ENCODE measurements around the gene GARIN5A.

The GARIN5A gene

DNA sequence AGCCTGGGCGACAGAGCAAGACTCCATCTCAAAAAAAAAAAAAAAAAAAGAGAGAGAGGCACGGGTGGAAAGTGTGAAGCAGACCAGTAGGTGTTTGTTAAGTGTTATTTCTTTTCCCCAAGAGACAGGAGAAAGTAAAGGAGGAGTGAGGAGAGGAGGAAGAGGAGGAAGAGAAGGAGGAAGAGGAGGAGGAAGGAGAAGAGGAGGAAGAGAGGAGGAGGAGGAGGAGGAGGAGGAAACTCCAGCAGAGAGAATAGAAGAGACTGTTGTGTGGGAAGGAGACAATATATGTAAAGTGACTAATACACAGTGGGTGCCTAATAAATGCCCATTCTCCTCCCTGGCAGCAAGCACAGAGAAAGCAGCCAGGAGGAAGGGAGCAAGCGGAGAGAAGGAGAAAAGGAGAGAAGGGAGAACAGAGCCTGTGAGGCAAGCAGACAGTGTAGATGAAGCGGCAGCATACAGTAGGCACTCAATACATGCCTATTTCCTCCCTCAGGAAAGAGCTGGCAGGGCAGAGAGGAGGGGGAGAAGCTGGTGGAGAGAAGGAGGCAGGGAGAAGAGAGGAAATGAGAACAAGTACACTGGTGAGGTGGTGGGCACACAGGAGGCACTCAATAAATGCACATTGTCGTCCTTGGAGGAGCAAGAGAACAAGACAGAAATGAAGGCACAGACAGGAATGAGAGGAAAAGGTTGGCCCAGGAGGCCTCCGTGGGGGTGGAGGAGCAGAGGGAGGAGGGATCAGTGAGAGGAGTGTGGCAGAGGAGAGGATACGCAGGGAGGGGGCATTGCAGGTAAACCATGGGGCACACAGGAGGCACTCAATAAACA lies 17.8 kb upstream of the GARIN5A start:
- Histone ChIP-seq H3K4me1 (ENCODE audit: insufficient read depth, low read length) (no peaks in the 10 kb centered on the region), H3K9me3 (ENCODE audit: low read length) (no peaks in the 10 kb centered on the region), H3K36me3 (ENCODE audit: insufficient read depth, low read length) (no peaks in the 10 kb centered on the region), H3K27me3 (ENCODE audit: control insufficient read depth in 1 of 2, insufficient read depth in 2 of 2, low read length in 2 of 2) (peaks cover 0 to 8% of the 10 kb centered on the region in 2 donors), H3K27ac (ENCODE audit: low read depth, low read length) (no peak overlapping the region), H3K9ac (ENCODE audit: low read length) (no peak overlapping the region), H3K4me3 (ENCODE audit: low read depth in 1 of 2, low read length in 2 of 2) (no peak overlapping the region)

DNA sequence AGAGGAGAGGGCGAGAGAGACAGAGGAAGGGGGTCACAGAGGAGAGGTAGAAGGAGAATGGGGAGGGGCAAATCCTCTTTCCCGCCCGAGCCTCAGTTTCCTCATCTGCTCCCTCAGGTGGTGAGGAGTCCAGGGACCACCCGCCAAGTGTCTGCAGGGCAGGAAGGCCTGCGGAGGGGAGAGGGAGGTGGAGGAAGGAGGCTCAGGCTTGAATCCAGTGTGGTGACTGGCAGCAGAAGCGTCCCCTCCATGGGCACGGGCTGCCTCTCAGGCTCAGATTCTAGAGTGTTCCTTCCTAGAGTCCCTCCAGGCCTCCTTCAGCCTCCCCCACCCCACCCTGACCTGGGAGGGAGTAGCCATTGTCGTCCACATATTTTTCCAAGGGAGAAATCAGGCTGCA lies 16.5 kb upstream of the GARIN5A start:
- H3K4me1 ChIP-seq (ENCODE audit: insufficient read depth, low read length), result no peaks in the 10 kb centered on the region
- H3K27me3 ChIP-seq (ENCODE audit: control insufficient read depth in 1 of 2, insufficient read depth in 2 of 2, low read length in 2 of 2), result peaks cover 8 to 19% of the 10 kb centered on the region in 2 donors
- no peak overlapping the region for H3K9ac ChIP-seq (ENCODE audit: low read length)
- H3K27ac ChIP-seq (ENCODE audit: low read depth, low read length), result no peak overlapping the region
- H3K9me3 ChIP-seq (ENCODE audit: low read length), result no peaks in the 10 kb centered on the region
- H3K4me3 ChIP-seq (ENCODE audit: low read depth in 1 of 2, low read length in 2 of 2), result no peak overlapping the region
- H3K36me3 ChIP-seq (ENCODE audit: insufficient read depth, low read length), result no peaks in the 10 kb centered on the region

DNA sequence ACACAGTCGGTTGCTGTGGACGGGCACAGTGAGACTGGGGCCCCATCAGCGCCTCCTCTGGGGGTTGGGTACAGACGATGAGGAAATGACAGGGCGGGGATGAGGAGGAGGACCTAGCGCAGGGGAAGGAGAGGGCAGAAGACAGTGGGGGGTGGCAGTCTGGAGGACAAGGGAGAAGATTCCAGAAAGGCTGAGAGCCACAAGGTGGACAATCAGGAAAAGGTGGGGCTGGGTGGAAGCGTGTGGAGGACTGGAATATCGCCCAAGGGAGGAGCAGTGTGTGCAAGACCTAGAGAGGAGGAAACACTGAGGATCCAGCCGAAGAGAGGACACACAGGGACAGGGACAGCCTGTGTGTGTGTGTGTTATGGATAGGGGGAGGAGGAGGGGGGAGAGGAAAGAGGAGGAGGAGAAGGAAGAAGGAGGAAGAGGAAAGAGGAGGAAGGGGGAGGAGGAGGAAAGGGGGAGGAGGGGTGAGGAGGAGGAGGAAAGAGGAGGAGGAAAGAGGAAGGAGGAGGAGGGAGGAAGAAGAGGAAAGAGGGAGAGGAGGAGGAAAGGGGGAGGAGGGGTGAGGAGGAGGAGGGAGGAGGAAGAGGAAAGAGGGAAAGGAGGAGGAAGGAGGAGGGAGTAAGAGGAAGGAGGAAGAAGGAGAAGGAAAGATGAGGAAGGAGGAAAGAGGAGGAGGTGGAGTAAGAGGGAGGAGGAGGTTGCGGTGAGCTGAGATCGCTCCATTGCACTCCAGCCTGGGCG lies 15.8 kb upstream of the GARIN5A start:
- no peak overlapping the region for H3K4me3 ChIP-seq (ENCODE audit: low read depth in 1 of 2, low read length in 2 of 2)
- no peaks in the 10 kb centered on the region for H3K36me3 ChIP-seq (ENCODE audit: insufficient read depth, low read length)
- H3K27me3 ChIP-seq (ENCODE audit: control insufficient read depth in 1 of 2, insufficient read depth in 2 of 2, low read length in 2 of 2), result peaks cover 11 to 23% of the 10 kb centered on the region in 2 donors
- H3K9ac ChIP-seq (ENCODE audit: low read length), result no peak overlapping the region
- H3K27ac ChIP-seq (ENCODE audit: low read depth, low read length), result no peak overlapping the region
- H3K9me3 ChIP-seq (ENCODE audit: low read length), result no peaks in the 10 kb centered on the region
- H3K4me1 ChIP-seq (ENCODE audit: insufficient read depth, low read length), result no peaks in the 10 kb centered on the region

DNA sequence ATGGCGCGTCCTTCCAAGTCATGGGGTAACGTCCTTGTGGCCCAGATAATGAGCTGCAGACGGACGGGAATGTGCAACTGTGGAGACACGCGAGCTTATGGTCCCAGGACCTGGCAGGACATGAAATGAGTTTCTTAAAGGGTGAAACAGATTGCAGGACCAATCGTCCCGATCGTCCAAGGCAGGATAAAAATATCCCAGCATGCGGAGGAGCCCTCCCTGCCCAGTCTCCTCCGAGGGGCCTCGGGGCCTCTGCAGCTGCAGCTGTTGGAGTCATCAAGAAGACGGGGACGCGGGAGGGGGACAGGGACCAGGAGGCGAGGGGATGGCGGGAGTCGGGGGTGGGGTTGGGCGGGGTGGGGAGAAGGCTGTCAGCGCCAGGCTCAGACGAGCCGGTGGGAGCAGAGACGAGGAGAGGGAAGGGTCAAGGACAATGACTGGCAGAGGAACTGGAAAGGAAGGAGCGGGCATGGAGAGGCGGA lies 14.4 kb upstream of the GARIN5A start:
- Histone ChIP-seq H3K9me3 (ENCODE audit: low read length) (no peaks in the 10 kb centered on the region), H3K4me1 (ENCODE audit: insufficient read depth, low read length) (no peaks in the 10 kb centered on the region), H3K27ac (ENCODE audit: low read depth, low read length) (no peak overlapping the region), H3K36me3 (ENCODE audit: insufficient read depth, low read length) (no peaks in the 10 kb centered on the region), H3K4me3 (ENCODE audit: low read depth in 1 of 2, low read length in 2 of 2) (no peak overlapping the region), H3K27me3 (ENCODE audit: control insufficient read depth in 1 of 2, insufficient read depth in 2 of 2, low read length in 2 of 2) (peaks cover 21 to 31% of the 10 kb centered on the region in 2 donors), H3K9ac (ENCODE audit: low read length) (no peak overlapping the region)

DNA sequence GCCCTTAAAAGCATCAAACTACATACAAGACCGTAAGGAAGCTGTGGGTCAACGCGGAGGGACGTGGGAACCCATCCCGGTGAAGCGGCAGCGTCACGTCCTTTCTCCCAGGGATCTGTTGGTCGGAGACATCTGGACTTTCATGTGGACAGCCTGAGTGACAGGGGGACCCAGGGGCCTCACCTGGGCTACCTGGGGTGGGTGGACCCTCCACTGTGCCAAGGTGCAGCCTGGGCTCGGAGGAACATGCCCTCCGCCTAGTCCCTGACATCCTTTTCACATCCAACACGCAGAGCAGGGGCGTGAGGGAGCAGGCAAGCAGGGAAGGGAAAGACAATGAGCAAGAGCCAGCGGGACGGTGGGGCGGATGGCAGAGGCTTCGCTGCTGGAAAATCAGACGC lies 13.8 kb upstream of the GARIN5A start:
- no peak overlapping the region for H3K4me3 ChIP-seq (ENCODE audit: low read depth in 1 of 2, low read length in 2 of 2)
- peaks cover 21 to 31% of the 10 kb centered on the region in 2 donors for H3K27me3 ChIP-seq (ENCODE audit: control insufficient read depth in 1 of 2, insufficient read depth in 2 of 2, low read length in 2 of 2)
- no peak overlapping the region for H3K27ac ChIP-seq (ENCODE audit: low read depth, low read length)
- H3K4me1 ChIP-seq (ENCODE audit: insufficient read depth, low read length), result no peaks in the 10 kb centered on the region
- no peaks in the 10 kb centered on the region for H3K36me3 ChIP-seq (ENCODE audit: insufficient read depth, low read length)
- H3K9me3 ChIP-seq (ENCODE audit: low read length), result no peaks in the 10 kb centered on the region
- H3K9ac ChIP-seq (ENCODE audit: low read length), result no peak overlapping the region

DNA sequence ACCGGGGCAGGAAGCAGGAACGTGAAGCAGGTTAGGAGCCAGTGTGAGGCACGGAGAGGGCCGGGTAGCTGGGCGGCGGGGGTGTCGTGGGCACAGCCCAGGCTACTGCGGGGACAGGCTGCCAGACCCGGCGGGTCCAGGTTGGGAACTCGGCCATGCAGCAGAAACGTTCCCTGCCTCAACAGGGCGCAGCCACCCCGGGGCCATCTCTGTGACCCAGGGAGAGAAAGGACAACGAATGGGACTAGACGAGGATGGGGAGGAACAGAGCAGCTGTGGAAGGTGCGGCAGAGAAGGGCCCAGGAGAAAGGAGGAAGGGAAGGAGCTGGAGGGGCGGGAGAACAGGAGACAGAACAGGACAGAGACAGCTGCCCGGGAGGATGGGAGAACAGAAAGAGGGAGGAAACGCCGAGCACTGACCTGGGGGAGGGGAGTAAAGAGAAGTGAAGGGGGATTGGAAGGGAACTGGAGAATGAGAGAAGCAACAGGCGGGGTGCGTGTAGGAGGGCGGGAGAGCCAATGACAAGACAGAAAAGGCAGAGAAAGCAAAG lies 12.9 kb upstream of the GARIN5A start:
- Histone ChIP-seq H3K4me1 (ENCODE audit: insufficient read depth, low read length) (no peaks in the 10 kb centered on the region), H3K9ac (ENCODE audit: low read length) (no peak overlapping the region), H3K27ac (ENCODE audit: low read depth, low read length) (no peak overlapping the region), H3K4me3 (ENCODE audit: low read depth in 1 of 2, low read length in 2 of 2) (no peak overlapping the region), H3K9me3 (ENCODE audit: low read length) (no peaks in the 10 kb centered on the region), H3K36me3 (ENCODE audit: insufficient read depth, low read length) (no peaks in the 10 kb centered on the region), H3K27me3 (ENCODE audit: control insufficient read depth in 1 of 2, insufficient read depth in 2 of 2, low read length in 2 of 2) (peaks cover 21 to 31% of the 10 kb centered on the region in 2 donors)

DNA sequence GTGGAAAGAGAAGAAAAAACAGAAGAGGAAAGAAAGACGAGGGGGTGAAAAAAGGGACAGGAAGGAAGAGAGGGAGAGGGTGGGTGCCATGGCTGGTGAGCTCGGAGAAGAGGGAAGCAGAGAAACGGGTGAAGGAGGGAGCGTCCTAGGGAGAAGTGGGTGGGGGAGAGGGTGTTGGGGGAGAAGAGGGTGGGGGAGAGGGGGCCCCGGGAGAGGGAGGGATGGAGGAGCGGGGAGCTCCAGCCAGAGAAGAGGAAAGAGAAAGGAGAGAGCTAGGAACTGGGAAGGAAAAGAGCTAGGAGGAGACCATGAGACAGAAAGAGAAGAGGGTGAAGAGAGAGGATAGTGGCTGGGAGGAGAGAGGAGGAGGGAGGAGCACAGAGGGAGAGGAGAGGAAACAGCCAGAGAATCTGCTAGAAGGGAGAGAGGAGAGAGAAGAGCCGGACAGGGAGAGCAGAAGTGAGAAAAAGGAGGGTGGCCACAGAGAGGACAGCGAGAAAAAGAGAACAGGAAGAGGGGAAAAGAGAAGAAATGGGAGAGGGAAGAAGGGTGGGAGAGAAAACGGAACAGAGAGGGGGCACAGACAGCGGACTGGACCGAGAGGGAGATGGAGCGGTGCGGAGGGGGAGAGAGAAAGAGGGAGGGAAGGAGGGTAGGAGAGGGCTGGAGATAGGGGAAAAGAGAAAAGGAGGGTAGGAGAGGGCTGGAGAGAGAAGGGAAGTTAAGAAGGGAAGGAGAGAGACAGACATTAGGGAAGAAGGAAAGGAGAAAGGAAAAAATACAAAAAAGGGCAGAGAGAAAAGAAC lies 11.9 kb upstream of the GARIN5A start:
- Histone ChIP-seq H3K27ac (ENCODE audit: low read depth, low read length) (no peak overlapping the region), H3K36me3 (ENCODE audit: insufficient read depth, low read length) (no peaks in the 10 kb centered on the region), H3K4me1 (ENCODE audit: insufficient read depth, low read length) (no peaks in the 10 kb centered on the region), H3K27me3 (ENCODE audit: control insufficient read depth in 1 of 2, insufficient read depth in 2 of 2, low read length in 2 of 2) (peaks cover 21 to 31% of the 10 kb centered on the region in 2 donors), H3K9me3 (ENCODE audit: low read length) (no peaks in the 10 kb centered on the region), H3K9ac (ENCODE audit: low read length) (no peak overlapping the region), H3K4me3 (ENCODE audit: low read depth in 1 of 2, low read length in 2 of 2) (no peak overlapping the region)

DNA sequence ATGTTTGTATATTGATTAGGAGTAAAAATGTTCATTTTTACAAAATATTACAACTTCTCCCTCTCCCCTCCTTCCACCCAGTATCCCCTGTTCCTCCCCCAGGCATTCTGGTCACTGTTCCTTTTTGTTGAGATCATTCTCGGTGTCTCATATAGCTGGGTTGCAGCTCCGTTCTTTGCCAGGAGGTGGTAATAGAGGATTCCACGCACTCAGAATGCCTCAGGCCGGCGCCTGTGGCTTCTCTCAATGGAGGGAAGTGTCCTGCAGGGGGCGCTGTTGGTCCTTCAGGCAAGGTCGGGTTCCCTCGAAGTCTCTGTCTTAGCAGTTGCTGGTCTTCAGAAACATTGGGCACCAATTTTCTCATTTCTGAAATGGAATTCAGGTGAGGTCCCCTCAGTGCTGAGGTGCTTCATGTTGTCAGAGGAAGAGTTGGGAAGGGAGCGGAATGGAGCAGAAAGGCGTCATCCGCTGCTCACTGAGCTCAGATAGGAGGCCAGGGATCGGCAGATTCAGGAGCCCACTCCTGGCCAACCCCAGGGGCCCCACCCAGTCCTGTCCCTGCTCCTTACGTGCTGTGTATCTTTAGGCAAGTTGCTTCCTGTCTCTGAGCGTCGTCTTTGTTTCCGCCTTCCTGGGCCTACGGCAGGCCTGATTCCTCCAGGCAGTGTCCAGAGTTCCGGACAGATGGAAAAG lies 10.3 kb upstream of the GARIN5A start:
- Histone ChIP-seq H3K27ac (ENCODE audit: low read depth, low read length) (no peak overlapping the region), H3K9ac (ENCODE audit: low read length) (no peak overlapping the region), H3K9me3 (ENCODE audit: low read length) (no peaks in the 10 kb centered on the region), H3K36me3 (ENCODE audit: insufficient read depth, low read length) (no peaks in the 10 kb centered on the region), H3K27me3 (ENCODE audit: control insufficient read depth in 1 of 2, insufficient read depth in 2 of 2, low read length in 2 of 2) (peaks cover 21 to 31% of the 10 kb centered on the region in 2 donors), H3K4me3 (ENCODE audit: low read depth in 1 of 2, low read length in 2 of 2) (no peak overlapping the region), H3K4me1 (ENCODE audit: insufficient read depth, low read length) (no peaks in the 10 kb centered on the region)

DNA sequence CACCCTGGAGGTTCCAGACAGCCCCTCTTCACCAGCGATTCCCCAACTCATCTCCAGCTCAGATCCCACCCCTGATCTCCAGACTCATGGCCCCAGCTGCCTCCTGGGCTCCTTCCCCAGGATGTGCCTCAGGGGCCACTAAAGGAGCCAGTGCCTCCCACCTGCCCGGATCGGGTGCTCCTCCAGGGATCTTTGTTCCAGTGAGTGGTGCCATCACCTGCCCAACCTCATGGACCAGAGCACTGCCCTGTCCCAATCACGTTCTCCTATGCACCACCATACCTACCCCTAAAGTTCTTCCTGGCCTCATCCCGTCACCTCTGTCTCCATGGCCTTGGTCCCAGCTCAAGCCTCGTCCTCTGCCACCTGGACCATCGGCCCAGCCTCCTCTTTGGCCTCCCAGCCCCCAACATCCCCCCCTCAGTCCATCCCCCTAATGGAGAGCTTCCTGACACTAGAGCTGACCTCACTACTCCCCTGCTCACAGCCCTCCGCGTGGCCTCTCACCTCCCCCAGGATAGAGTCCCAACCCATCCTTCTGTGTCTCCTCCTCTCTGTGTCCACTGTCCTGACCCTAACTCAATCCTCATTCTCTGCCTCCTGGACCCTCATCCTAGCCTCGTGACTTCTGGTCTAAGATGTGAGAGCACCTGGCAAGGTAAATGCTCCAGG lies 8.8 kb upstream of the GARIN5A start:
- peaks cover 12% of the 10 kb centered on the region for H3K36me3 ChIP-seq (ENCODE audit: insufficient read depth, low read length)
- H3K9ac ChIP-seq (ENCODE audit: low read length), result no peak overlapping the region
- H3K4me3 ChIP-seq (ENCODE audit: low read depth in 1 of 2, low read length in 2 of 2), result no peak overlapping the region
- H3K4me1 ChIP-seq (ENCODE audit: insufficient read depth, low read length), result no peaks in the 10 kb centered on the region
- peaks cover 21 to 27% of the 10 kb centered on the region in 2 donors for H3K27me3 ChIP-seq (ENCODE audit: control insufficient read depth in 1 of 2, insufficient read depth in 2 of 2, low read length in 2 of 2)
- H3K27ac ChIP-seq (ENCODE audit: low read depth, low read length), result no peak overlapping the region
- H3K9me3 ChIP-seq (ENCODE audit: low read length), result no peaks in the 10 kb centered on the region

DNA sequence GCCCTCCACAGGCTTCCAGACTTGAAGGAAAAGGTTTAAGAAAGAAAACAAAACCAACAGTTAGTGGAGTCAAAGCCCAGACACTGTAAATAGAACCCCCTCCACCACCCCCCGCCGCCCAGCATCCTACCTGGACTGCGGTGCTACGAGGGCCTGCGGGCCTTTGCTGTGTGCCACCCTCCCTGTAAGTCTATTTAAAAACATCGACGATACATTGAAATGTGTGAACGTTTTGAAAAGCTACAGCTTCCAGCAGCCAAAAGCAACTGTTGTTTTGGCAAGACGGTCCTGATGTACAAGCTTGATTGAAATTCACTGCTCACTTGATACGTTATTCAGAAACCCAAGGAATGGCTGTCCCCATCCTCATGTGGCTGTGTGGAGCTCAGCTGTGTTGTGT lies 6.3 kb upstream of the GARIN5A start:
- Histone ChIP-seq H3K9ac (ENCODE audit: low read length) (no peak overlapping the region), H3K27me3 (ENCODE audit: control insufficient read depth in 1 of 2, insufficient read depth in 2 of 2, low read length in 2 of 2) (peaks cover 11 to 13% of the 10 kb centered on the region in 2 donors), H3K36me3 (ENCODE audit: insufficient read depth, low read length) (peaks cover 27% of the 10 kb centered on the region), H3K4me1 (ENCODE audit: insufficient read depth, low read length) (peaks cover under 1% of the 10 kb centered on the region), H3K27ac (ENCODE audit: low read depth, low read length) (no peak overlapping the region), H3K4me3 (ENCODE audit: low read depth in 1 of 2, low read length in 2 of 2) (no peak overlapping the region), H3K9me3 (ENCODE audit: low read length) (no peaks in the 10 kb centered on the region)
